ENCODE measurements around the gene FFAR1. TPM values are rescaled to one million over a fixed set of nuclear protein-coding genes. Genes with fewer than 3 reads are reported as not detected.
A peak's percentile ranks its signal among the peaks of the same experiment; 100 is the strongest.

Gene FFAR1, protein sequence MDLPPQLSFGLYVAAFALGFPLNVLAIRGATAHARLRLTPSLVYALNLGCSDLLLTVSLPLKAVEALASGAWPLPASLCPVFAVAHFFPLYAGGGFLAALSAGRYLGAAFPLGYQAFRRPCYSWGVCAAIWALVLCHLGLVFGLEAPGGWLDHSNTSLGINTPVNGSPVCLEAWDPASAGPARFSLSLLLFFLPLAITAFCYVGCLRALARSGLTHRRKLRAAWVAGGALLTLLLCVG (N-terminal part only)
- total RNA-seq = not detected

DNA sequence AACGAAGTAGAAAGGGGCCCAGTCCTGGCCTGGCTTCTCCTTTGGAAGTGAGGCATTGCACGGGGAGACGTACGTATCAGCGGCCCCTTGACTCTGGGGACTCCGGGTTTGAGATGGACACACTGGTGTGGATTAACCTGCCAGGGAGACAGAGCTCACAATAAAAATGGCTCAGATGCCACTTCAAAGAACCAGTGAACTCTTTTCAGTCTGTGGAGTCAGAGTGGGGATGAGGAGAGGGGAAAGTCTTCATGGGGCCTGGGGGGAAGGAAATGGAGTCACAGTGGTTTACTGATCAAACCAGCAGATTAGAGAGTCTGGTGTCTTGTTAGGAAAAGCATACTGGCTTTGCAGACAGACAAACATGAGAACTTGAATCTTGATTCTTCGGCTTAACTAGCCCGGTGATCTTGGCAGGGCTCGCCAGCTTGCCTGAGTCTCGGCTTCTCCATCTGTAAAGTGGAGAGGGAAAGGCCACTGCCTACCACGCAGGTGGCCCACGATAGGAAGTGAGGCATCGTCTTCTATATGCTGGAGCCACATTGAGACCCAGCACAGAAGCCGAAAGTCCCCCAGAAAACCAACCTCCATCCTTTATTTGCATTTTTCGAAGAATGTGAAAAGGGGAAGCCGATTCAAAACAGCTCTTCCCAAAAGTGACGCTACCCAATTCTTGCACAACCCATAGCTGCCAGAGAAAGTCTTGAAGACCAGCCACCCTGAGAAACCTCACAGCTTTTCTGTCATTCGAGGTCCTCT is at the start of gene FFAR1:
Gene FFAR1, plus strand, starts transcription at position 732 of the 759 bp plus-strand sequence. CDS start 3,650 bp downstream, outside the sequence.
- no peak for ATAC-seq

DNA sequence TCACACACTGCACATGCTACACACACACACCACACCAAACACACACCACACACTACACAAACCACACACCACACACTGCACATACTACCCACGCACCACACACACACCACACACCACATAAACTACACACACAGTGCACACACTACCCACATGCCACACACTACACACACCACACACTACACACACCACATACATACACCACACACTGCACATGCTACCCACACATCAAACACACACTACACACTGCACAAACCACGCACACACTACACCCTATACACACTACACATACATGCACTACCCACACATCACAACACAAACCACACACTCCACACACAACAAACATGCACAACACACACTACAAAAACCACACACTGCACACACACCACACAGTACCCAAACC is 49.8 kb upstream of the FFAR1 start:
- no peak for ATAC-seq

DNA sequence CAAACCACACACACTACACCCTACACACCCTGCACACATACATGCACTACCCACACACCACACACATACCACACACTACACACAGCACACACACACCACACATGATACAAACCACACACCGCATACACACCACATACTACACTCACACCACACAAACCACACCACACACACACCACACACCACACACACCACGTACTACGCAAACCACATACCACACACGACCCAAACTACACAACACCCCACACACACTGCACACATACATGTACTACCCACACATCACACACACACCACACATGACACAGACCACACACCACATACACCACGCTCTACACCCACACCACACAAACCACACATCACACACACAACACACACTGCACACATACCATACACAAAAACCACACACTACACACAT is 49.1 kb upstream of the FFAR1 start:
- no peak for ATAC-seq

DNA sequence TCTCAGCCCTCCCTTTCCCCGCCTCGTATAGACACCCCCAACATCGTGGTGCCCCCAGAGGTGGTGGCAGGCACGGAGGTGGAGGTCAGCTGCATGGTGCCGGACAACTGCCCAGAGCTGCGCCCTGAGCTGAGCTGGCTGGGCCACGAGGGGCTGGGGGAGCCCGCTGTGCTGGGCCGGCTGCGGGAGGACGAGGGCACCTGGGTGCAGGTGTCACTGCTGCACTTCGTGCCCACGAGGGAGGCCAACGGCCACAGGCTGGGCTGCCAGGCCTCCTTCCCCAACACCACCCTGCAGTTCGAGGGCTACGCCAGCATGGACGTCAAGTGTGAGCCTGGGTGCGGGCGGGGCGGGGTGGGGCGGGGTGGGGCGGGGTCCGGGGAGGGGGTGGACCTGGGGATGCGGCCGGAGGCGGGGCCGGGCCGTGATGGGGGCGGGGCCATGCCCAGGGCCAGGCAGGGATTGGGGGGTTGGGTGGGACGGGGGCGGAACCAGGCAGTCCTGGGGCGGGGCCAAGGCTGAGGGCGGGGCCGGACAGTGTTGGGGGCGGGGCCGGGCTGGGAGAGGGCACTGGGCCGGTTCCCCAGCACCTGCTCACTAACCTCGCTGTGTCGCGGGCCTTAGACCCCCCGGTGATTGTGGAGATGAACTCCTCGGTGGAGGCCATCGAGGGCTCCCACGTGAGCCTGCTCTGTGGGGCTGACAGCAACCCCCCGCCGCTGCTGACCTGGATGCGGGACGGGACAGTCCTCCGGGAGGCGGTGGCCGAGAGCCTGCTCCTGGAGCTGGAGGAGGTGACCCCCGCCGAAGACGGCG is 48.0 kb upstream of the FFAR1 start:
- peak; percentile 7 for ATAC-seq

DNA sequence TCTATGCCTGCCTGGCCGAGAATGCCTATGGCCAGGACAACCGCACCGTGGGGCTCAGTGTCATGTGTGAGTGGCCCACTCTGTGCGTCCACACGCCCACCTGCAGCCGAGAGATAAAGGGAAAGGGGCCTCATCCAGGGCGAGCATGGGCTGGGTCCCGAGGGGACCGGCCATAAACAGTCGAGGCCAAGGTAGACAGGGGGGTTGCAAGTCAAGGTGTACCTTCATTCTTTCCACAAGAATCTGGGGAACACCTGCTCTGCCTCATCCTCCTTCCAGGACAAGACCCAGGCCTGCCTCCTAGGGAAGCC is 47.4 kb upstream of the FFAR1 start:
- no peak for ATAC-seq

DNA sequence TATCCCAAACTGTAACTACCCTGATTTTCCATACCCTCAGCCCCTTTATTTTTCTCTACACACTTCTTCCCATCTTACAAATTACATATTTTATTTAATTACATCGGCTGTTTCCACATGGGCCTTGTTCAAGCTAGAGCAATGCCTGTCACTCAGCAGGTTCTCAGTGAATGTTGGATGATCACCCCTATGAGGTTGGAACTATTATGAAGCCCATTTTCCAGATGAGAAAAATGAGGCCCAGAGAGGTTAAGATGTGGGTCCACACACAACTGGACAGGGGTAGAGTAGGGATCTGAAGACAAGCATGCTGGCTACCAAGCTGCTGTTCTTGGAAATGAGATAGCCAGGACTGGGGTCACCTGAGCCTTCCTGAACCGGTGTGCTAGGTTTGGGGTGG is 45.7 kb upstream of the FFAR1 start:
- ATAC-seq = no peak

DNA sequence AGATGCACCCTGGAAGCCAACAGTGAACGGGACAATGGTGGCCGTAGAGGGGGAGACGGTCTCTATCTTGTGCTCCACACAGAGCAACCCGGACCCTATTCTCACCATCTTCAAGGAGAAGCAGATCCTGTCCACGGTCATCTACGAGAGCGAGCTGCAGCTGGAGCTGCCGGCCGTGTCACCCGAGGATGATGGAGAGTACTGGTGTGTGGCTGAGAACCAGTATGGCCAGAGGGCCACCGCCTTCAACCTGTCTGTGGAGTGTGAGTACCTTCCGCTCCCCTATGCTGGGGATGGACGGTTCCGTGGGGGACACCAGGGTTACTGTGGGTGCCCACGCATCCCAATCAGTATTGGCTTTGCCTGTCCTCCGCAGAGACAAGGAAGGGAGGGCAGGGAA is 45.3 kb upstream of the FFAR1 start:
- ATAC-seq = no peak

DNA sequence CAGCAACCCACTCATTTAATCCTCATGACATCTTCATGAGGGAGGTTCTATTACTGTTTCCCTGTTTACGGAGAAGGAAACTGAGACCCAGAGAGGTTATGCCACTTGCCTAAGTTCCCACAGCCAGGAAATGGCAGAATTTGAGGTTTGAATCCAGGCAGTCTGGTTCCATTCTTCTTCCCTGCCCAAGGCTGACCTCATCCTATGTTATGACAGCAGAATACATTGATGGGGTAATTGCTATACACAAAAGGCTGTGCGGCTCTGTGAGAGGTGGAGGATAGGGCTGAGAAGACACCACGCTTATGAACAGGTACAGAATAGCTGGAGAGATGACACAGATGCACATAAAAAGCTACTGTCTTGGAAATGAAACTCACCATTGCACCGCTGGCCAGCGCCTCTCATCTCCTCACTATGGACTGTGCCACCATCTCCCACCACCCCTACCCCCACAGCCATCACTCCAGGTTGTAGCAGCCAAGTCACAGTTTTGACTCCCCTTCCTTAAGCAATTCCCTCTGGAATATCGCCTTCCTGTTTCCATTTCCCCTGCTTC is 44.3 kb upstream of the FFAR1 start:
- no peak for ATAC-seq

DNA sequence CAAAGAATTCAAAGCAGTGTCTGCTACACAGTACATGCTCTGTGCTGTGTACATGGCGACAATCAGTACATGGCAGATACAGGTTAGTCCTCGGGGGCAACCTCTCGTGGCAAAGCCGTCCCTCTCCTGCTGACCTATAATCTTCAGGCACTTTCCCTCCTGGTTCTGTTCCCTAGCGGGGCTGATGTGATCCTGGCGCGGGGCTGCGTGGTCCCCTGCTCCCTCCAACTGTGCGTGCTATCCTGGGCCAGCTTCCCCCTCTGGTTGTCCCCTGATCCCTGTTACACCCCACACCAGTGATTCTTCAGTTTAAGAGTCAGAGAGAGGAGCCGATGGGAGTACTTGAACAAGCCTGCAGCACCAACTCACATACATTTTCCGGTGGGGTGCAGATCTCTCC is 43.7 kb upstream of the FFAR1 start:
- no peak for ATAC-seq

DNA sequence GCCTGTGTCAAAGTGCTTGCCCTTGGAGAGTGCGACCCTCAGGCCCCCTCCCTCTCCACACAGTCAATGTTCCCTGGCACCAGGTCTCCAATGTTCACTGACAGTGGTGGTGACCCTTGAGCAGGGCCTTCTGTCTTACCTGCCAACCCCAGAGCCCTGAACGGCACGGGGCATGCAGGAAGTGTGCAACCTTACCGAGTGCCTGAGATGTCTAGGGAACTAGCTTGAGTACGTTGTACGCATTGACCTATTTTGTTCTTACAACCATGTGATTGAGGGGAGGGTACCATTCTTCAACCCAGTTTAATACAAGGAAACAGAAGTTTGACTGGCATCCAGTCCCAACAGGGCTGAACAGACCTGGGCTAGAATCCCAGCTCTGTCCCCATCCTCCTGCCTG is 42.5 kb upstream of the FFAR1 start:
- ATAC-seq = no peak

DNA sequence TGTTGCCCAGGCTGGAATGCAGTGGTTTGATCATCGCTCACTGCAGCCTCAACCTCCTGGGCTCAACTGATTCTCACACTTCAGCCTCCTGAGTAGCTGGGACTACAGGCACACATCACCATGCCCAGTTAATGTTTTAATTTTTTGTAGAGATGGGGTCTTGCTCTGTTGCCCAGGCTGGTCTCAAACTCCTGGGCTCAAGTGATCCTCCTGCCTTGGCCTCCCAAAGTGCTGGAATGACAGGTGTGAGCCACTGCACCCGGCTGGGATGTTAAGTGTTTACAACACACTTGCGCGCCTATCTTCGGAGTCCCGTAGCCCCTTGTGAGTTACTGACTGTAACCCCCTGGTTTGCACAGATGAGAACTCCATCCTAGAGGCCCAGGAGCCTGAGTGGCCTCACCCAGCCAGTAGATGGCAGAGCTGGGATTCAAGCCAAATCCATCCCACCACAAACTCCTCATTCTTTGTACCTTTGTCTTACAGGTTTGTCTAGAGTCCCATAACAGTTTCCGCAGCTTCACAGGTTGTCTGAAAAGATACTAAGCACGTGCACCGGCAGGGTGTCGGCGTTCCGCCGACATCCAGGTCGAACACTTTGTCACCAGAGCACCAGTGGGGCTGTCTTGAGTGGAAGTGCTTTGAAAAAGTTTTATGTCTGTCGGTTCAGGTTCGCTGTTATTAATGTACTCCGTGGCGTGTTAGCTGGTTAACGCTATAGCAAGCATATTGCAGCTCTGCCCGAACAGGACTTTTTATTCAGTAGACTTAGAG is 41.0 kb upstream of the FFAR1 start:
- no peak for ATAC-seq

DNA sequence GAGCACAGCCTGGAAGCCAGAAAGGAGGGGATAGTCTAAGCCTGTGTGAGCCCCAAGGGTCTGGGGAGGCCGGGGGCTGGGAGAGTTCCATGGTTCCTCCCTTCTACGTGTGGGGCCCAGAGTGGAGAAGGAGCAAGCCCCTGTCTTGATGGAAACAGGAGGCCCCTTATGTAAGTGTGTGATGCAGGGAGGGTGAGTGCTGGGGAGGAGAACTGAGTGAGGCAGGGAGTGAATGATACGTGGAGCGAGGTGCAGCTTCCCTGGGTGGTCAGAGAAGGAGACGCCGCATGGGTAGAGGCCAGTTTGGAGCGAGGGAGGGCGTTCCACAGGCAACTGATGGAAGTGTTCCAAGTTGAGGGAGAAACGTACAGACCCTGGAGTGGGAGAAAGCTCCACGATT is 39.8 kb upstream of the FFAR1 start:
- ATAC-seq = no peak

DNA sequence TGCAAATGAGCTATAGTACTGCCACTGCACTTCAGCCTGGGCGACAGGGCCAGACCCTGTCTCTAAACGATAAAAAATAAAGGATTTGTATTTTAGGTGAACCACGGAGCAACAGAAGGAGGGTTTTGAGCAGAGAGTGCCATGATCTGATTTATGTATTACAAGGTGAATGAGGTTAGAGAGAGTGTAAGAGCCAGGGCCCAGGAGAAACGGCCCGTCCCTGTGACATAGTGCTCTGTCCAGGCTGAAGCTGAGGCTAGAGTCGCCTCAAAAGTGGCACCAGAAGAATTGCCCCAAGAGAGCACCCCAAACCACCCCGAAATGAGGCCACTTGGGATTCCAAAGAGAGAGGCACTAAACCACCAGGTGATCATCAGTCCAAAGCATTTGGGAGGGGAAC is 38.8 kb upstream of the FFAR1 start:
- no peak for ATAC-seq

DNA sequence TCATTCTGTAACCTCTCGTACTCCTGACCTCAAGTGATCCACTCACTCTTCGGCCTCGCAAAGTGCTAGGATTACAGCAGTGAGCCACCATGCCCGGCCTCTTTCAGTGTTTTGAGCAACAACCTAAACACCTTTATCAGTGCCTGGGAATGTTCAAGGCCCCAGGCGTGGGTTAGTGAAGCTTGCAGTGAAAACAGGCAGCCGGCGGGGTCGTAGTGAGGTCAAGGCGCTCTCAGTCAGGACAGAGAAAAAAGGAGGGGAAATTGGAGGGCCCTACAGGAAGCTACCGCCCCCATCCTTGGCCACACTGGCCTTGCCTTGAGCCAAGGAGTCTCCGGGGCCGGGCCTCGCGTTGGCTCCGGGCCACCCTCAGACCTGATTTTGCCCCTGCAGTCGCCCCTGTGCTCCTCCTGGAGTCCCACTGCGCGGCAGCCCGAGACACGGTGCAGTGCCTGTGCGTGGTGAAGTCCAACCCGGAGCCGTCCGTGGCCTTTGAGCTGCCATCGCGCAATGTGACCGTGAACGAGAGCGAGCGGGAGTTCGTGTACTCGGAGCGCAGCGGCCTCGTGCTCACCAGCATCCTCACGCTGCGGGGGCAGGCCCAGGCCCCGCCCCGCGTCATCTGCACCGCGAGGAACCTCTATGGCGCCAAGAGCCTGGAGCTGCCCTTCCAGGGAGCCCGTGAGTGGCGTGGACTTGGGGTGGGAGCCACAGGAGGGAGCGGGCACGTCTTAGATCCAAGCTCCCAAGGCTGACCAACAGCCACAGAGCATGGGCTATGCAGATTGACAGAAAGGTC is 38.0 kb upstream of the FFAR1 start:
- ATAC-seq = no peak

DNA sequence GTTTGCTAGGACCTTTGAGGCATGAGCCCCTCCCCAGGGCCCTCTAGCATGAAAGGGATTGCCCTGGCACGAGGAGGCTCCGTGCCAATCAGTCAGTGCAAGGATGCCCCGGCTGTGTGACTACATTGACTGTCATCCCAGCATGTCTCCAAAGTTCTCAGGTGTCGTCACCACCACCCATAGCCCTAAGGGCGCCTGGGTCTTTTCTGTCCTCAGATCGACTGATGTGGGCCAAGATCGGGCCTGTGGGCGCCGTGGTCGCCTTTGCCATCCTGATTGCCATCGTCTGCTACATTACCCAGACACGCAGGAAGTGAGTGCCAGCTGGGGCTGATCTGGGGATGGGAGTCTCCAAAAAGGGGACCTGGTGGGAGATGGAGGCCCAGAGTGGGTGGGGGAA is 37.4 kb upstream of the FFAR1 start:
- no peak for ATAC-seq

DNA sequence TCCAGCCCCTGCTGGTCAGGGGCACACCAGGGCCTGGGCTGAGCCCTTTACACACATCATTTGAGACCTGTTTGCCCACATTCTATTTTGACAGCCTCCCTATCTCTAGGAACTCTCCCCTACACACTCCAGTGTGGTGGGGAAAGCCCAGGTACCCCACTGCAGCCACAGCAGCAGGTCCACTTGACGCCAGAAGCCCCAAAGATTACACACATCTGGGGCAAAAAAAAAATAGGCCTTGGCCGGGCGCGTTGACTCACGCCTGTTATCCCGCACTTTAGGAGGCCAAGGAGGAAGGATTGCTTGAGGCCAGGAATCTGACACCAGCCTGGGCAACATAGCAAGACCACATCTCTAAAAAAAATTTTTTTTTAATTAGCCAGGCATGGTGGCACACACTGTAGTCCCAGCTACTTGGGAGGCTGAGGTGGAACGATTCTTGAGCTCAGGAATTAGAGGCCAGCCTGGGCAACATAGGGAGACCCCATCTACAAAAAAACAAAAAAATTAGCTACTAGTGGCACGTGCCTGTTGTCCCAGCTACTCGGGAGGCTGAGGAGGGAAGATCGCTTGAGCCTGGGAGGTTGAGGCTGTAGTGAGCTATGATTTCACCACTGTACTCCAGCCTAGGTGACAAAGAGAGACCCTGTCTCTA is 36.8 kb upstream of the FFAR1 start:
- no peak for ATAC-seq

DNA sequence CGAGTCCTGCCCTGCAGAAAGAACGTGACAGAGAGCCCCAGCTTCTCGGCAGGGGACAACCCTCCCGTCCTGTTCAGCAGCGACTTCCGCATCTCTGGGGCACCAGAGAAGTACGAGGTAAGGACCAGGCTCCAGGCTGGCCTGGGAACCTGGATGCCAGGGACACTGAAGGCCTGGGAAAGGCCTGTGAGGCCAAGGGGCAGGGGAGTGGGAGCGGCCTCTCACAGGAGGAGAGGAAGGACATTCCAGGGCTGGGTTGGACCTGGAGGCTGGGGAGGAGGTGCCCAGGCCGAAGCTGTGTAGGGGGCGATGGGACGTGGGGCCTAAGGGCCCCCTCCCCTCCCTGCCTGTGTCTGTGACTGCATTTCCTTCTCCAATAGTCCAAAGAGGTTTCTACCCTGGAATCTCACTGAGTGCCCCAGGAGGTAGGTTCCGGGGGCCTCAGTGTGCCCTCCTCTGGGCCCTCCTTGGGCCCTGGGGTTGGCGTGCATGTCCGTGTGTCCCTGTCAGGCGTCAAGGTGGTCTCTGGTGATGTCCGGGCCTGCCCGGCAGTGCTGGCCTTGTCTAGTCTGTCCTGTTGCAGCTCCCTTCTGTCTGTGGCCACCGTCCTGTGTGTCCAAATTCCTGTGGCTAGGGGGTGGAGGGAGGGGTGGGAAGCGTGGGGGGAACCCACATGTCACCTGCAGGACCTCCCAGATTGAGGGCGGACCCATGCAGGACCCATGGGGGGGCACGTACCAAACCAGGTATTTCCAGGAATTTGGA is 35.6 kb upstream of the FFAR1 start:
- no peak for ATAC-seq

DNA sequence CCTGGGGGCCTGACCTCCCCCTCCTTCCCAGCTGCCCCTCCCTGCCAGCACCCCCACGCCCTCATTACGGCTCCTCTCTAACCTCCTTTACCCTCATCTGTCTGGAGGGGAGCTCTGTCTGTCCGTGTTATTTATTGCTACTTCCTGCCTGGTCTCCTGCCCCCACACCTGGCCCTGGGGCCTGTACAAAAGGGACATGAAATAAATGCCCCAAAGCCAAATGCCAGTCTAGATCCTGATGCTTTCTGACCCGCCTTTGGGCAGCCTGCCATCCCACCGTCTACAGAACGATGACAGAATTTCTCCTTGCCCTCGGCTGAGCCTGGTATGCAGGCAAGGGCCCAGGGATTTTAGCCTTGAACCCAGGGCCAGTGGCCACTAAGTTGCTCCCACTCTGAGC is 34.1 kb upstream of the FFAR1 start:
- ATAC-seq = no peak

DNA sequence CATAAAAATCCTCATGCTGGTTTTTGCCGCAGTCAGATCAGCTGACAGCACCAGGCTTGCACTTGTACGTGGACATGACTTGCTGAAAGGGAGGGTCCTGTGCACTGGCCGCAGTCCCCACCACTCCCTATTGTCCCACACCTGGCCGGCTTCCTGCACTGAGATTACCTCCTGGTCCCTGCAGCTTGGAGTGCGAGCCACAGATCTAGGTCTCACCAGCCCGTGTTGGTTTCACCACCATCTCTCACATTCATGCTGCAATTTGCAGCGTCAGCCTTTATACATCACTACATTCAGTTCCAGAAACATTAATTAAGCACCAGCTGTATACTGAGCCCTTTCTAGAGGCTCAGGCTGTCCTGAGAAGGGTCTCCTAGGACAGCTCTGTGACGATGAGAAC is 33.7 kb upstream of the FFAR1 start:
- no peak for ATAC-seq

DNA sequence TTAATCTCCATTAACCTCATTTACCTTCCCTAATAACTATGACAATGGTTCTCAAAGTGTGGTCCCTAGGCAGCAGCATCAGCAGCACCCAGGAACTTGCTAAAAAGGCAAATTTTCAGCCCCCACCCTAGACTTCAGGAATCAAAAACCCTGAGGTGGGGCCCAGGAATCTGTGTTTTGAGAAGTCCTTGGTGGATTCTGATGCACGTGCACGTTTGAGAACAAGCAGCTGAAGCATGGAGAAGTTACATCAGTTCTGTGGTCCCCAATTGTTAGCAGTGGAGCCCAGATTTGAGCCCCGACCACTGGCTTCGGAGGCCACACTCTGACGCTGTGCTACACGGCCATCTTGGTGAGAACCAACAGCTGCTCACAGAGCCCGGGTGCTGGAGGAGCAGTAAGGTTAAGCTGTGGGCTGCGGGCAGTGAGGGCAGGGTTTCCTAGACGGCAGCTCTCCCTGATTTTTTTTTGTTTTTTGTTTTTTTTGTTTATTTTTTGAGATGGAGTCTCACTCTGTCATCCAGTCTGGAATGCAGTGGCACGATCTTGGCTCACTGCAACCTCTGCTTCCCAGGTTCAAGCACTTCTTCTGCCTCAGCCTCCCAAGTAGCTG is 32.7 kb upstream of the FFAR1 start:
- no peak for ATAC-seq
